IMR-90 (cell line): Measurements from ENCODE around the gene ZNF521. TPM values are rescaled to one million over a fixed set of nuclear protein-coding genes. Genes with fewer than 3 reads are reported as not detected.

Experiments
- ATAC-seq: fragments of 200-7000 bp; cut with Tn5 transposase; 2 replicates; pipeline ENCODE4 v1.9.1; 2020; ENCODE audit warnings: low read depth, mild to moderate bottlenecking, moderate library complexity
- BruUV-seq: library from RNA; stranded (reverse); fragments of 400-500 nt; replicated peaks from 2 replicates; lab custom pipeline; 2021; lab: Mats Ljungman, UMichigan
- CTCF ChIA-PET: fragments of 300-600 bp; formaldehyde crosslinking; extraction: SDS; loops from one replicate; lab custom pipeline; 2021; ENCODE audit warnings: antibody characterized with exemption; lab: Yijun Ruan, JAX
- POLR2A ChIA-PET: fragments of 300-600 bp; sonication (Branson Sonifier 250); formaldehyde crosslinking; loops from one replicate; lab custom pipeline; 2022; ENCODE audit warnings: antibody characterized with exemption; ENCODE audit not compliant: unreplicated experiment; lab: Charles Lee
- DNase-seq: peaks from one replicate; pipeline ENCODE4 v3.0.0; 2013
- H2AFZ ChIP-seq: replicated peaks from 2 replicates; pipeline ENCODE3; 2013; ENCODE audit warnings: low read length, mild to moderate bottlenecking; ENCODE audit not compliant: poor library complexity
- H2AK5ac ChIP-seq: 2 replicates; pipeline ENCODE4 v1.6.1; 2013; ENCODE audit warnings: low read depth, low read length, inconsistent platforms
- H2AK9ac ChIP-seq: replicated peaks from 2 replicates; pipeline ENCODE3; 2013; ENCODE audit warnings: mild to moderate bottlenecking, low read depth, low read length, moderate library complexity; ENCODE audit not compliant: poor library complexity
- H2BK120ac ChIP-seq: 2 replicates; pipeline ENCODE4 v1.6.1; 2013; ENCODE audit warnings: low read depth, low read length, inconsistent platforms
- H2BK15ac ChIP-seq: 3 replicates; pipeline ENCODE4 v1.6.1; 2013; ENCODE audit warnings: low read depth, low read length, inconsistent platforms
- H2BK20ac ChIP-seq: 2 replicates; pipeline ENCODE4 v1.6.1; 2013; ENCODE audit warnings: low read depth, mild to moderate bottlenecking, inconsistent platforms, low read length, moderate library complexity
- H2BK5ac ChIP-seq: 2 replicates; pipeline ENCODE4 v1.6.1; 2013; ENCODE audit warnings: mild to moderate bottlenecking, low read depth, low read length, inconsistent platforms; ENCODE audit not compliant: poor library complexity, severe bottlenecking
- H3K14ac ChIP-seq: replicated peaks from 2 replicates; pipeline ENCODE4 v1.6.1; 2013; ENCODE audit warnings: low read depth, low read length, inconsistent platforms
- H3K18ac ChIP-seq: 2 replicates; pipeline ENCODE4 v1.6.1; 2013; ENCODE audit warnings: low read depth, low read length, control low read depth
- H3K23ac ChIP-seq: 2 replicates; pipeline ENCODE4 v1.6.1; 2013; ENCODE audit warnings: low read depth, low read length, inconsistent platforms
- H3K27ac ChIP-seq: 2 replicates; pipeline ENCODE4 v1.5.1; 2013; ENCODE audit warnings: mild to moderate bottlenecking, control low read depth, low read length; ENCODE audit not compliant: insufficient read depth
- H3K27me3 ChIP-seq: 2 replicates; pipeline ENCODE4 v1.6.1; 2013; ENCODE audit warnings: low read length; ENCODE audit not compliant: control insufficient read depth, insufficient read depth
- H3K36me3 ChIP-seq: 2 replicates; pipeline ENCODE4 v1.6.1; 2013; ENCODE audit warnings: low read length, mixed read lengths; ENCODE audit not compliant: control insufficient read depth, insufficient read depth
- H3K4ac ChIP-seq: 2 replicates; pipeline ENCODE4 v1.6.1; 2013; ENCODE audit warnings: low read depth, low read length, inconsistent platforms
- H3K4me1 ChIP-seq: 2 replicates; pipeline ENCODE4 v1.6.1; 2013; ENCODE audit warnings: low read length, mixed read lengths; ENCODE audit not compliant: control insufficient read depth, insufficient read depth
- H3K4me2 ChIP-seq: 2 replicates; pipeline ENCODE4 v1.6.1; 2013; ENCODE audit warnings: low read depth, mild to moderate bottlenecking, control low read depth, low read length, moderate library complexity
- H3K4me3 ChIP-seq: 2 replicates; pipeline ENCODE4 v1.5.1; 2013; ENCODE audit warnings: low read depth, mild to moderate bottlenecking, control low read depth, low read length, moderate library complexity; ENCODE audit not compliant: insufficient read depth
- H3K56ac ChIP-seq: 2 replicates; pipeline ENCODE4 v1.6.1; 2013; ENCODE audit warnings: low read length, inconsistent platforms; ENCODE audit not compliant: insufficient read depth; ENCODE audit errors: extremely low read depth
- H3K79me1 ChIP-seq, 2 experiments: 2 replicates each; pipeline ENCODE4 v1.6.1; 2013; ENCODE audit warnings: low read length in 2 of 2, inconsistent platforms in 1 of 2, low read depth in 1 of 2
- H3K9ac ChIP-seq: 2 replicates; pipeline ENCODE4 v1.6.1; 2013; ENCODE audit warnings: low read depth, low read length, control low read depth
- H3K9me1 ChIP-seq: 2 replicates; pipeline ENCODE4 v1.6.1; 2013; ENCODE audit warnings: low read length, inconsistent platforms; ENCODE audit not compliant: insufficient read depth
- H3K9me3 ChIP-seq: 2 replicates; pipeline ENCODE4 v1.6.1; 2013; ENCODE audit warnings: low read length; ENCODE audit not compliant: control insufficient read depth, insufficient read depth
- H4K20me1 ChIP-seq: 2 replicates; pipeline ENCODE4 v1.6.1; 2013; ENCODE audit warnings: low read length, inconsistent platforms; ENCODE audit not compliant: insufficient read depth
- H4K5ac ChIP-seq: 2 replicates; pipeline ENCODE4 v1.6.1; 2013; ENCODE audit warnings: mild to moderate bottlenecking, low read depth, low read length, control low read depth
- H4K8ac ChIP-seq, 2 experiments: 2 replicates each; pipeline ENCODE4 v1.6.1; 2013; ENCODE audit warnings: low read depth in 2 of 2, low read length in 2 of 2, control low read depth in 1 of 2, inconsistent platforms in 1 of 2
- H4K91ac ChIP-seq: 2 replicates; pipeline ENCODE4 v1.6.1; 2013; ENCODE audit warnings: low read depth, low read length, inconsistent platforms; ENCODE audit not compliant: insufficient read depth
- CEBPB ChIP-seq: IDR thresholded peaks from 2 replicates; pipeline ENCODE4 v1.6.1; 2012; ENCODE audit warnings: low read depth, low read length, improper control_type of control experiment
- CHD1 ChIP-seq: IDR thresholded peaks from 2 replicates; pipeline ENCODE4 v1.6.1; 2012; ENCODE audit warnings: low read depth, low read length, improper control_type of control experiment
- FOS ChIP-seq: fragments of 150-350 bp; IDR thresholded peaks from 2 replicates; pipeline ENCODE4 v1.6.1; 2016; ENCODE audit warnings: low read depth, low read length
- MAZ ChIP-seq: IDR thresholded peaks from 2 replicates; pipeline ENCODE4 v1.6.1; 2012; ENCODE audit warnings: low read depth, mild to moderate bottlenecking, low read length, improper control_type of control experiment, moderate library complexity, borderline replicate concordance
- MXI1 ChIP-seq: IDR thresholded peaks from 2 replicates; pipeline ENCODE4 v1.6.1; 2012; ENCODE audit warnings: low read depth, mild to moderate bottlenecking, low read length, moderate library complexity, borderline replicate concordance
- RAD21 ChIP-seq: IDR thresholded peaks from 2 replicates; pipeline ENCODE4 v1.6.1; 2012; ENCODE audit warnings: low read length, improper control_type of control experiment
- USF2 ChIP-seq: fragments of 150-350 bp; IDR thresholded peaks from 2 replicates; pipeline ENCODE4 v1.6.1; 2017; ENCODE audit warnings: mild to moderate bottlenecking, antibody characterized with exemption, low read length, low read depth
- WGBS, 2 experiments: methylation state at CpG; one replicate each; pipeline versions ENCODE4 v1.1.5 to v1.1.7; 2013; ENCODE audit warnings: missing lambda C conversion rate in 2 of 2; ENCODE audit not compliant: insufficient read length in 1 of 2; ENCODE audit errors: extremely low coverage in 2 of 2; 5-methylcytosine and 5-hydroxymethylcytosine counted together
- dilution Hi-C: fragments of 300-500 bp; cut with HindIII; formaldehyde crosslinking; loops from one replicate; pipeline ENCODE4 v1.14.3; 2018; ENCODE audit warnings: low sequenced_read_pairs; ENCODE audit not compliant: unreplicated experiment
- in situ Hi-C: fragments of 300-500 bp; cut with MboI; formaldehyde crosslinking; loops from 3 replicates; pipeline ENCODE4 v1.14.3; 2019; ENCODE audit warnings: low sequenced_read_pairs, inconsistent platforms, mixed read lengths
- intact Hi-C: fragments of 100-400 bp; cut with micrococcal nuclease; formaldehyde crosslinking; loops from 2 replicates; pipeline ENCODE4 v1.10.0; 2022
- polyA plus RNA-seq, 3 experiments: library from polyadenylated mRNA; depleted of rRNA; stranded (reverse); fragments of >200 nt; gene quantifications; 2 replicates each; pipeline ENCODE4 v1.2.3, GENCODE V29; 2012; ENCODE audit warnings: low replicate concordance in 1 of 3
- total RNA-seq: library from RNA; depleted of rRNA; stranded (reverse); fragments of >200 nt; gene quantifications from 2 replicates; pipeline ENCODE4 v1.2.3, GENCODE V29; 2012
- TF ChIP-seq, protein P1 (sequence below): fragments of 150-350 bp; IDR thresholded peaks from 2 replicates; pipeline ENCODE4 v1.6.1; 2016; ENCODE audit warnings: low read depth, mild to moderate bottlenecking, low read length, moderate library complexity, borderline replicate concordance
- TF ChIP-seq, protein P2 (sequence below): conservative IDR thresholded peaks from 2 replicates; pipeline ENCODE4 v1.5.1; 2012; ENCODE audit warnings: mild to moderate bottlenecking, low read depth, low read length, improper control_type of control experiment

The ZNF521 gene
- total and polyA plus RNA-seq, 2 of the 4 experiments (the other 2 are of a cell fraction), result 21.5 to 59.3 TPM

- Histone ChIP-seq H4K8ac (no peak overlapping the region; a peak in 1 of 4 replicates), H2BK5ac (no peak overlapping the region), H2AK9ac (no peak overlapping the region), H3K14ac (no peak overlapping the region; the same call in 1 of the 2 replicates), H4K91ac (no peak overlapping the region), H3K18ac (no peak overlapping the region), H3K27me3 (no peaks in the 10 kb centered on the region), H2AFZ (no peak overlapping the region), H2BK20ac (no peak overlapping the region), H3K9me1 (peaks cover 9% of the 10 kb centered on the region), H3K4me3 (no peak overlapping the region), H2BK120ac (no peak overlapping the region), H3K27ac (no peak overlapping the region), H2BK15ac (0 out of 3 replicates have a peak overlapping the region, but pooled peaks have one; percentile 39), H3K79me1 (peaks cover 7 to 29% of the 10 kb centered on the region in 2 experiments; a peak in 3 of 4 replicates), H3K23ac (no peak overlapping the region), H3K4me1 (peaks cover 17% of the 10 kb centered on the region), H3K4ac (no peak overlapping the region), H4K5ac (no peak overlapping the region), H3K4me2 (no peak overlapping the region), H4K20me1 (no peaks in the 10 kb centered on the region), H3K9me3 (no peaks in the 10 kb centered on the region), H3K56ac (no peak overlapping the region), H2AK5ac (peak overlapping the region; percentile 24; the same call in 1 of the 2 replicates), H3K9ac (no peak overlapping the region), H3K36me3 (no peaks in the 10 kb centered on the region)
- no peak for TF ChIP-seq CHD1
- TF ChIP-seq, protein P1, sequence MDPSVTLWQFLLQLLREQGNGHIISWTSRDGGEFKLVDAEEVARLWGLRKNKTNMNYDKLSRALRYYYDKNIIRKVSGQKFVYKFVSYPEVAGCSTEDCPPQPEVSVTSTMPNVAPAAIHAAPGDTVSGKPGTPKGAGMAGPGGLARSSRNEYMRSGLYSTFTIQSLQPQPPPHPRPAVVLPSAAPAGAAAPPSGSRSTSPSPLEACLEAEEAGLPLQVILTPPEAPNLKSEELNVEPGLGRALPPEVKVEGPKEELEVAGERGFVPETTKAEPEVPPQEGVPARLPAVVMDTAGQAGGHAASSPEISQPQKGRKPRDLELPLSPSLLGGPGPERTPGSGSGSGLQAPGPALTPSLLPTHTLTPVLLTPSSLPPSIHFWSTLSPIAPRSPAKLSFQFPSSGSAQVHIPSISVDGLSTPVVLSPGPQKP, result no peak
- TF ChIP-seq CEBPB, result no peak
- TF ChIP-seq, protein P2, sequence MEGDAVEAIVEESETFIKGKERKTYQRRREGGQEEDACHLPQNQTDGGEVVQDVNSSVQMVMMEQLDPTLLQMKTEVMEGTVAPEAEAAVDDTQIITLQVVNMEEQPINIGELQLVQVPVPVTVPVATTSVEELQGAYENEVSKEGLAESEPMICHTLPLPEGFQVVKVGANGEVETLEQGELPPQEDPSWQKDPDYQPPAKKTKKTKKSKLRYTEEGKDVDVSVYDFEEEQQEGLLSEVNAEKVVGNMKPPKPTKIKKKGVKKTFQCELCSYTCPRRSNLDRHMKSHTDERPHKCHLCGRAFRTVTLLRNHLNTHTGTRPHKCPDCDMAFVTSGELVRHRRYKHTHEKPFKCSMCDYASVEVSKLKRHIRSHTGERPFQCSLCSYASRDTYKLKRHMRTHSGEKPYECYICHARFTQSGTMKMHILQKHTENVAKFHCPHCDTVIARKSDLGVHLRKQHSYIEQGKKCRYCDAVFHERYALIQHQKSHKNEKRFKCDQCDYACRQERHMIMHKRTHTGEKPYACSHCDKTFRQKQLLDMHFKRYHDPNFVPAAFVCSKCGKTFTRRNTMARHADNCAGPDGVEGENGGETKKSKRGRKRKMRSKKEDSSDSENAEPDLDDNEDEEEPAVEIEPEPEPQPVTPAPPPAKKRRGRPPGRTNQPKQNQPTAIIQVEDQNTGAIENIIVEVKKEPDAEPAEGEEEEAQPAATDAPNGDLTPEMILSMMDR, result no peak
- no peak for TF ChIP-seq USF2
- TF ChIP-seq RAD21, result no peak
- TF ChIP-seq MAZ, result no peak
- TF ChIP-seq FOS, result no peak
- no peak for TF ChIP-seq MXI1
- in situ Hi-C loops (no loop called here), intact Hi-C loops (loop anchor here (5.0 kb wide), 2 partner anchors 52 to 117 kb away; partner anchors contain the start of gene ZNF521), dilution Hi-C loops (no loop called here)
- POLR2A ChIA-PET, result no interaction called here
- 60% methylated on average over 1 of the region's 3 CpGs; no CpG with 5 or more reads in 1 of the 2 experiments for WGBS, 2 experiments
- no TSS peak for BruUV-seq
- CTCF ChIA-PET, result no interaction called here
- DNase-seq (no peak), ATAC-seq (no peak)
These were observed 117.1 kb downstream of the ZNF521 start for GRCh38 chr18:25234740-25235345.
